H1 (cell line): ENCODE data around the gene RRM2. TPM values are rescaled to one million over a fixed set of nuclear protein-coding genes. Genes with fewer than 3 reads are reported as not detected.

ENCODE experiments used
- CBX5 ChIP-seq: fragments of 300-800, 300-1000 bp; sonication (generic); IDR thresholded peaks from 2 replicates; pipeline ENCODE4 v1.7.1; 2016; ENCODE audit warnings: antibody characterized with exemption, low read length, low read depth
- KDM1A ChIP-seq: fragments of 200-600, 300-600 bp; sonication (generic); IDR thresholded peaks from 2 replicates; pipeline ENCODE4 v1.7.1; 2016; ENCODE audit warnings: mild to moderate bottlenecking, low read length, borderline replicate concordance
- PHF8 ChIP-seq: fragments of 200-600 bp; sonication (generic); conservative IDR thresholded peaks from 2 replicates; pipeline ENCODE4 v1.7.1; 2012; ENCODE audit warnings: low read depth, mild to moderate bottlenecking, inconsistent platforms, low read length, moderate library complexity
- SAP30 ChIP-seq: fragments of 300-600 bp; sonication (generic); IDR thresholded peaks from 2 replicates; pipeline ENCODE4 v1.7.1; 2012; ENCODE audit warnings: low read length, moderate library complexity, mild to moderate bottlenecking, inconsistent platforms; ENCODE audit not compliant: insufficient read depth, insufficient replicate concordance
- polyA plus RNA-seq, 7 experiments: library from polyadenylated mRNA; depleted of rRNA in 3 of 7; stranded (reverse) in 5 of 7; unstranded in 2 of 7; fragments of >200 nt in 5 of 7; fragments of 200-250 nt in 2 of 7; gene quantifications; 1 replicate in 5 of 7; 2 replicates in 1 of 7; 4 replicates in 1 of 7; pipeline versions ENCODE4 v1.2.1 to v1.2.3, GENCODE V29; 2011 to 2013; ENCODE audit warnings: missing spikeins in 2 of 7, mixed read lengths in 2 of 7
- total RNA-seq: library from RNA; stranded (reverse); fragmentation: NEBNext Ultra II Directional; extraction: Animal tissue kit (Norgen Biotek cat#: 25700); gene quantifications from 2 replicates; pipeline ENCODE4 v1.2.1, GENCODE V29; 2021

RRM2 gene
- total and polyA plus RNA-seq, 2 of the 8 experiments (the other 6 are each of a cell fraction or from before 2014, with no cell fraction given): 37.7 to 215 TPM

DNA sequence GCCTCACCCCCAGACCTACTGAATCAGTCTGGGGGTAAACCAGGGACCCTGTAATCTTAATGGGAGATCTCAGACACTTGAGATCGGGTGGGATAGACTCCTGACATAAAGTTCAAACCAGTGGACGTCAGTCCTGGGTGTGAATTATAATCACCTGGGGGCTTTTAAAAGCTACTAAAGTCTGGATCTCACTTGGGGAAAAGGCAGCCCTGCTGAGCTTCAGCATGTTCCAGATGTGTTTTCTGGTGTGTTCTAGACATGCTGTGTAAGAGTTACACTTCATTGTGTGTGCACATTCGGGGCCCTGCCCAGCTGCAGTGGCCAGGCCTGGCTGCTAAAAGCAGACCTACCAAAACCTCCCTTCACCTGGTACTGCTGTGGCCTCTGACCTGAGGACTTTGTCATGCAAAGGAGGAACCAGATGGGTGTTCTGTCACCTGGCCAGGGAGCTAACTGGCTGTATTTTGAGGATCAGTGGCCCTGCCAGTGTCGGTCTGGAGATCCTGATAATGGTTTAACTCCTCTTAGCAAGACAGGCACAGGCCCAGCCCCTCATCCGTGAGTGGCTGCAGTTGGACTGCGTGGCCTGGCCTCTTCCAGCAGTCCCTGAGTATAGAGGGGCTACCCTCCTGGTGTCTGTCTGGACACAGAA is 10.6 kb downstream of the RRM2 start (continued):
- TF ChIP-seq CBX5 (no peak), KDM1A (no peak), PHF8 (no peak), SAP30 (no peak)
